Lower lobe of right lung (tissue), 2 donors: ENCODE data around the gene DTWD2. TPM values are rescaled to one million over a fixed set of nuclear protein-coding genes. Genes with fewer than 3 reads are reported as not detected.
"Not testable (repeated sequence)": the region's sequence is repeated elsewhere in the genome, so short reads cannot be mapped to it uniquely, and the experiment has no call there.

Source experiments
- ATAC-seq, 2 donors: fragments of 200-7000 bp; cut with Tn5 transposase; one replicate each; pipeline ENCODE4 v1.9.1; 2020 to 2022; ENCODE audit warnings: mild to moderate bottlenecking in 2 of 2, moderate library complexity in 2 of 2
- DNase-seq: peaks from one replicate; pipeline ENCODE4 v3.0.0-alpha.2; 2020
- H3K27ac ChIP-seq: fragments of 200-600 bp; one replicate; pipeline ENCODE4 v1.8.0; 2022
- H3K27me3 ChIP-seq: fragments of 200-600 bp; one replicate; pipeline ENCODE4 v1.8.0; 2022; ENCODE audit warnings: low read depth
- H3K36me3 ChIP-seq: fragments of 200-600 bp; one replicate; pipeline ENCODE4 v1.8.0; 2022; ENCODE audit warnings: mild to moderate bottlenecking
- H3K4me1 ChIP-seq: fragments of 200-600 bp; one replicate; pipeline ENCODE4 v1.8.0; 2022
- H3K4me3 ChIP-seq: fragments of 200-600 bp; one replicate; pipeline ENCODE4 v1.8.0; 2022; ENCODE audit warnings: mild to moderate bottlenecking
- H3K9me3 ChIP-seq: fragments of 200-600 bp; one replicate; pipeline ENCODE4 v1.8.0; 2022
- intact Hi-C: fragments of 100-400 bp; cut with DNase I; formaldehyde crosslinking; loops from one replicate; pipeline ENCODE4 v1.11.0; 2022
- total RNA-seq: library from RNA; stranded (reverse); fragmentation: NEBNext Ultra II Directional; extraction: Animal tissue kit (Norgen Biotek cat#: 25700); gene quantifications from one replicate; pipeline ENCODE4 v1.2.1, GENCODE V29; 2021
- TF ChIP-seq, protein P1 (sequence below): fragments of 200-600 bp; IDR thresholded peaks from one replicate; pipeline ENCODE4 v1.8.0; 2022; ENCODE audit warnings: antibody characterized with exemption, mild to moderate bottlenecking
- donor health status: DM: no; HTN: yes; CAD: no; lungs with severe emphysema.

Gene DTWD2
- total RNA-seq, 1 donor from 2014 or later: 9.0 TPM

- no peaks in the 10 kb centered on the region for H3K27me3 ChIP-seq
- no peaks in the 10 kb centered on the region for H3K9me3 ChIP-seq
- no peaks in the 10 kb centered on the region for H3K4me1 ChIP-seq
- H3K36me3 ChIP-seq: no peaks in the 10 kb centered on the region
- no peak overlapping the region for H3K4me3 ChIP-seq
- ATAC-seq (no peak), DNase-seq (no peak)
- TF ChIP-seq, protein P1, sequence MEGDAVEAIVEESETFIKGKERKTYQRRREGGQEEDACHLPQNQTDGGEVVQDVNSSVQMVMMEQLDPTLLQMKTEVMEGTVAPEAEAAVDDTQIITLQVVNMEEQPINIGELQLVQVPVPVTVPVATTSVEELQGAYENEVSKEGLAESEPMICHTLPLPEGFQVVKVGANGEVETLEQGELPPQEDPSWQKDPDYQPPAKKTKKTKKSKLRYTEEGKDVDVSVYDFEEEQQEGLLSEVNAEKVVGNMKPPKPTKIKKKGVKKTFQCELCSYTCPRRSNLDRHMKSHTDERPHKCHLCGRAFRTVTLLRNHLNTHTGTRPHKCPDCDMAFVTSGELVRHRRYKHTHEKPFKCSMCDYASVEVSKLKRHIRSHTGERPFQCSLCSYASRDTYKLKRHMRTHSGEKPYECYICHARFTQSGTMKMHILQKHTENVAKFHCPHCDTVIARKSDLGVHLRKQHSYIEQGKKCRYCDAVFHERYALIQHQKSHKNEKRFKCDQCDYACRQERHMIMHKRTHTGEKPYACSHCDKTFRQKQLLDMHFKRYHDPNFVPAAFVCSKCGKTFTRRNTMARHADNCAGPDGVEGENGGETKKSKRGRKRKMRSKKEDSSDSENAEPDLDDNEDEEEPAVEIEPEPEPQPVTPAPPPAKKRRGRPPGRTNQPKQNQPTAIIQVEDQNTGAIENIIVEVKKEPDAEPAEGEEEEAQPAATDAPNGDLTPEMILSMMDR: no peak
- intact Hi-C loops: no loop called here
- no peak overlapping the region for H3K27ac ChIP-seq
These were observed 125.8 kb downstream of the DTWD2 start for GRCh38 chr5:118862596-118862995.

- no peaks in the 10 kb centered on the region for H3K36me3 ChIP-seq
- H3K9me3 ChIP-seq: no peaks in the 10 kb centered on the region
- intact Hi-C loops: no loop called here
- DNase-seq (no peak), ATAC-seq (peak; percentile 84 to 94)
- TF ChIP-seq, protein P1: no peak
- no peak overlapping the region for H3K4me3 ChIP-seq
- H3K27ac ChIP-seq: no peak overlapping the region
- no peaks in the 10 kb centered on the region for H3K4me1 ChIP-seq
- H3K27me3 ChIP-seq: no peaks in the 10 kb centered on the region
These were observed 130.6 kb downstream of the DTWD2 start for GRCh38 chr5:118857700-118858099.

GRCh38 chr5:118854819-118855218 is 133.5 kb downstream of the DTWD2 start:
- ATAC-seq (no peak), DNase-seq (no peak)
- Histone ChIP-seq H3K9me3 (peaks cover 6% of the 10 kb centered on the region), H3K27me3 (no peaks in the 10 kb centered on the region), H3K27ac (no peak overlapping the region), H3K4me3 (no peak overlapping the region), H3K36me3 (no peaks in the 10 kb centered on the region), H3K4me1 (no peaks in the 10 kb centered on the region)
- TF ChIP-seq, protein P1: no peak
- intact Hi-C loops: no loop called here

DNA sequence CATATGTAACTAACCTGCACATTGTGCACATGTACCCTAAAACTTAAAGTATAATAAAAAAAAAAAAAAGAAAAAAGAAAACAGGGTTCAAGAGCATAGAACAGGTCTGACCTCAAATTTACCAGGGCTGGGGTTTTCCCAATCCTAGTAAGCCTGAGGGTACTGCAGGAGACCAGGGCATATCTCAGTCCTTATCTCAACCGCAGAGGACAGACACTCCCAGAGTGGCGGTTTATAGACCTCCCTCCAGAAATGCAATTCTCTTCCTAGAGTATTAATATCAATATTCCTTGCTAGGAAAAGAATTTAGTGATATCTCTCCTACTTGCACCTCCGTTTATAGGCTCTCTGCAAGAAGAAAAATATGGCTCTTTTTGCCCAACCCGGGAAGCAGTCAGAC is 136.6 kb downstream of the DTWD2 start:
- intact Hi-C loops: not testable (repeated sequence)

GRCh38 chr5:118849507-118849906 is 138.8 kb downstream of the DTWD2 start:
- intact Hi-C loops, H3K27ac ChIP-seq, ATAC-seq, DNase-seq, H3K4me1 ChIP-seq, H3K27me3 ChIP-seq, H3K36me3 ChIP-seq, H3K4me3 ChIP-seq, H3K9me3 ChIP-seq: not testable (repeated sequence)

More for the DNA sequence above, 136.6 kb downstream of the DTWD2 start:
- ATAC-seq, H3K36me3 ChIP-seq, DNase-seq, H3K27me3 ChIP-seq, H3K9me3 ChIP-seq, H3K4me1 ChIP-seq, H3K4me3 ChIP-seq, H3K27ac ChIP-seq: not testable (repeated sequence)

DNA sequence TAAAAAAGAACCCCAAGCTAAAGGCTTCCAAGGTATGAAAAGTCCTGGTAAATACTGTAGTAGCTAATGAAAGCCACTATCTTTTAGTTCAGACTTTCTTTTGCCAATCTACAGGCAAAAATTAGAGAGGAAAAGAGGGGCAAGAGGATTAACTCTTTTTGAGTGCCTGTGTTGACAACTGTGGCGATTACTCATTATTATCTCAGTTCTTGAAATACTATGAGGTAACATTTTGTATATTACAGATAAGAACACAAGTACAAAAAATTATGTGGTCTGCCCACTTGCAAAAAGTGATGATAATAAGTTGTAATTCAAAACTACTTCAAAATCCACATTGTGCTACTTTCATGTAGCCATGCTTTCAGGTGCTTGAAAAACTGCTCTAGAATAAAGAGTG is 144.0 kb downstream of the DTWD2 start:
- H3K9me3 ChIP-seq: no peaks in the 10 kb centered on the region
- no peak overlapping the region for H3K27ac ChIP-seq
- H3K4me1 ChIP-seq: no peaks in the 10 kb centered on the region
- H3K36me3 ChIP-seq: no peaks in the 10 kb centered on the region
- TF ChIP-seq, protein P1: no peak
- H3K27me3 ChIP-seq: no peaks in the 10 kb centered on the region
- ATAC-seq (no peak), DNase-seq (no peak)
- intact Hi-C loops: no loop called here
- no peak overlapping the region for H3K4me3 ChIP-seq

- no peak overlapping the region for H3K27ac ChIP-seq
- H3K9me3 ChIP-seq: no peaks in the 10 kb centered on the region
- H3K27me3 ChIP-seq: no peaks in the 10 kb centered on the region
- DNase-seq: no peak
- no peaks in the 10 kb centered on the region for H3K4me1 ChIP-seq
- intact Hi-C loops: no loop called here
- ATAC-seq: no peak
- TF ChIP-seq, protein P1: no peak
- no peak overlapping the region for H3K4me3 ChIP-seq
- no peaks in the 10 kb centered on the region for H3K36me3 ChIP-seq
These were observed 153.6 kb downstream of the DTWD2 start for GRCh38 chr5:118834710-118835109.
